T-cell (primary cell): ENCODE measurements around the gene TRIM10. TPM values are rescaled to one million over a fixed set of nuclear protein-coding genes. Genes with fewer than 3 reads are reported as not detected.
"Not testable (repeated sequence)": the region's sequence is repeated elsewhere in the genome, so short reads cannot be mapped to it uniquely, and the experiment has no call there.

Experiments used
- ATAC-seq, 4 experiments: fragments of 200-7000 bp in 3 of 4; fragments of 150-1000 bp in 1 of 4; cut with Tn5 transposase; replicated peaks in 1 of 4; 1 replicate in 3 of 4; 2 replicates in 1 of 4; pipeline ENCODE4 v1.10.0; 2021; ENCODE audit warnings: moderate library complexity in 3 of 4, mild to moderate bottlenecking in 2 of 4, moderate number of reproducible peaks in 1 of 4
- CTCF ChIA-PET, 2 donors: fragments of 300-600 bp; sonication (Branson Sonifier 250); formaldehyde crosslinking; loops; one replicate each; lab custom pipeline; 2022; ENCODE audit warnings: antibody characterized with exemption in 2 of 2; lab: Charles Lee
- POLR2A ChIA-PET, 2 donors: fragments of 300-600 bp; sonication (Branson Sonifier 250); formaldehyde crosslinking; loops; one replicate each; lab custom pipeline; 2022; ENCODE audit warnings: antibody characterized with exemption in 2 of 2; lab: Charles Lee
- DNase-seq, 35 experiments: peaks; one replicate each; pipeline versions ENCODE4 v3.0.0 to v3.0.0-alpha.2; 2013 to 2023
- H3K27ac ChIP-seq: one replicate; pipeline ENCODE4 v1.5.1; 2013; ENCODE audit warnings: low read length
- H3K27me3 ChIP-seq, 2 experiments: replicated peaks in 1 of 2; 1 replicate in 1 of 2; 2 replicates in 1 of 2; pipeline versions ENCODE4 v1.6.1 to v1.7.0; 2013; ENCODE audit warnings: low read length in 1 of 2, mixed read lengths in 1 of 2; ENCODE audit not compliant: control insufficient read depth in 2 of 2, insufficient read depth in 2 of 2; ENCODE audit errors: extremely low read depth in 1 of 2
- H3K36me3 ChIP-seq, 2 donors: 1 replicate in 1 of 2; 2 replicates in 1 of 2; pipeline versions ENCODE4 v1.6.1 to v1.7.0; 2013; ENCODE audit warnings: low read length in 1 of 2; ENCODE audit not compliant: control insufficient read depth in 2 of 2, insufficient read depth in 1 of 2; ENCODE audit errors: extremely low read depth in 1 of 2
- H3K4me1 ChIP-seq, 2 experiments: 1 replicate in 1 of 2; 2 replicates in 1 of 2; pipeline versions ENCODE4 v1.6.1 to v1.7.0; 2013; ENCODE audit warnings: low read length in 2 of 2, mixed read lengths in 1 of 2; ENCODE audit not compliant: insufficient read depth in 2 of 2, control insufficient read depth in 1 of 2; ENCODE audit errors: extremely low read depth in 1 of 2
- H3K4me3 ChIP-seq, 2 donors: 1 replicate in 1 of 2; 2 replicates in 1 of 2; pipeline versions ENCODE4 v1.5.1 to v1.7.0; 2013; ENCODE audit warnings: mild to moderate bottlenecking in 2 of 2, low read length in 1 of 2, moderate library complexity in 1 of 2; ENCODE audit not compliant: control insufficient read depth in 1 of 2; ENCODE audit errors: extremely low read depth in 1 of 2
- H3K9me3 ChIP-seq: 2 replicates; pipeline ENCODE4 v1.7.0; 2013
- H3K27ac Mint-ChIP-seq, 2 donors: one replicate each; pipeline ENCODE4 v1.8.0; 2020 to 2021; ENCODE audit warnings: mild to moderate bottlenecking in 2 of 2, mixed read lengths in 2 of 2
- H3K27me3 Mint-ChIP-seq, 2 donors: one replicate each; pipeline ENCODE4 v1.8.0; 2021 to 2022; ENCODE audit warnings: mixed read lengths in 2 of 2
- H3K36me3 Mint-ChIP-seq: one replicate; pipeline ENCODE4 v1.8.0; 2021; ENCODE audit warnings: mixed read lengths
- H3K4me1 Mint-ChIP-seq, 3 donors: one replicate each; pipeline ENCODE4 v1.8.0; 2020 to 2022; ENCODE audit warnings: mixed read lengths in 3 of 3, mild to moderate bottlenecking in 1 of 3
- H3K4me3 Mint-ChIP-seq, 3 donors: one replicate each; pipeline ENCODE4 v1.8.0; 2020 to 2022; ENCODE audit warnings: mild to moderate bottlenecking in 3 of 3, mixed read lengths in 3 of 3, moderate library complexity in 3 of 3
- H3K9me3 Mint-ChIP-seq, 3 donors: one replicate each; pipeline ENCODE4 v1.8.0; 2020 to 2022; ENCODE audit warnings: mixed read lengths in 3 of 3
- WGBS: methylation state at CpG from one replicate; pipeline ENCODE4 v1.1.5; 2013; ENCODE audit warnings: missing lambda C conversion rate; ENCODE audit not compliant: insufficient coverage; 5-methylcytosine and 5-hydroxymethylcytosine counted together
- total RNA-seq, 35 experiments: library from RNA in 6 of 35; stranded (reverse) in 6 of 35; fragments of 120-200 nt in 1 of 35; gene quantifications; one replicate each; pipeline versions ENCODE4 v1.2.1 to v1.2.4 and lab custom pipeline; 2013 to 2026

TRIM10 gene
- total RNA-seq, 5 donors from 2014 or later (not counting 1 experiment from before 2014, with no cell fraction given), result not detected

DNA sequence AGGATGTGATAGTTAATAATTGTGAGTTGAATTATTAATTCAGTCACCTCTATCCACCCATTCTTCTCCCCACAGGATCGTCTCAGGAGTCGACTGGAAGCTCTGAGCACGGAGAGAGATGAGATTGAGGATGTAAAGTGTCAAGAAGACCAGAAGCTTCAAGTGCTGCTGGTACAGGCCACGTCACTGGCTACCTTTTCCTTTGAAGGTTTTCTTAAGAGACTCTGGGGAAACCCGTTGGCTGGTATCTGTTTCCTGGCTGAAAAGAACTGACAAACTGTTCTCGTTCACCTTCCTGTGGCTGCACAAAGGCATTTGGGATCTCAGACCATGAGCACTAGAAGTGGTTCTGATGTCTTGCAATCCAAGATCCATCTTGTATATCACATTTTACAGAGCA lies 6.1 kb upstream of the TRIM10 start:
- H3K4me1 Mint-ChIP-seq, result peaks cover 7 to 20% (median 16%) of the 10 kb centered on the region in 3 donors
- peaks cover 0 to 15% of the 10 kb centered on the region in 2 experiments for H3K4me1 ChIP-seq
- no peaks in the 10 kb centered on the region for H3K36me3 ChIP-seq
- H3K36me3 Mint-ChIP-seq, result no peaks in the 10 kb centered on the region
- no peak overlapping the region for H3K27ac ChIP-seq
- no peak overlapping the region for H3K4me3 Mint-ChIP-seq
- ATAC-seq (peak in 1 of 4 experiments; percentile 65), DNase-seq (peak in 2 of 35 experiments; percentile 10 to 39)
- CTCF ChIA-PET, result no interaction called here
- H3K9me3 Mint-ChIP-seq, result no peaks in the 10 kb centered on the region
- peaks cover 29 to 34% of the 10 kb centered on the region in 2 donors for H3K27me3 Mint-ChIP-seq
- peaks cover 6 to 33% of the 10 kb centered on the region in 2 experiments for H3K27me3 ChIP-seq
- POLR2A ChIA-PET, result no interaction called here
- 4% methylated on average over 3 of the region's 6 CpGs for WGBS
- no peak overlapping the region for H3K4me3 ChIP-seq
- no peaks in the 10 kb centered on the region for H3K9me3 ChIP-seq
- H3K27ac Mint-ChIP-seq, result no peak overlapping the region

GRCh38 chr6:30165238-30165637 lies 4.2 kb upstream of the TRIM10 start:
- H3K4me1 ChIP-seq, POLR2A ChIA-PET, H3K4me3 ChIP-seq, H3K27ac ChIP-seq, H3K36me3 ChIP-seq, H3K9me3 Mint-ChIP-seq, ATAC-seq, H3K9me3 ChIP-seq, H3K36me3 Mint-ChIP-seq, H3K4me3 Mint-ChIP-seq, DNase-seq, CTCF ChIA-PET, H3K27ac Mint-ChIP-seq: not testable (repeated sequence)
- H3K27me3 ChIP-seq, result peaks cover 0 to 23% of the 10 kb centered on the region in 2 experiments
- peaks cover 7 to 17% (median 12%) of the 10 kb centered on the region in 3 donors for H3K4me1 Mint-ChIP-seq
- WGBS, result no CpG with 5 or more reads among the region's 1 CpG
- peaks cover 16 to 19% of the 10 kb centered on the region in 2 donors for H3K27me3 Mint-ChIP-seq

GRCh38 chr6:30164714-30165113 lies 3.7 kb upstream of the TRIM10 start:
- WGBS, result 93% methylated on average over 4 of the region's 4 CpGs
- H3K27ac Mint-ChIP-seq, result no peak overlapping the region
- H3K4me1 Mint-ChIP-seq, result peaks cover 7 to 17% (median 12%) of the 10 kb centered on the region in 3 donors
- peaks cover 0 to 23% of the 10 kb centered on the region in 2 experiments for H3K27me3 ChIP-seq
- CTCF ChIA-PET, result no interaction called here
- no peak overlapping the region for H3K4me3 Mint-ChIP-seq
- H3K36me3 Mint-ChIP-seq, result no peaks in the 10 kb centered on the region
- H3K27ac ChIP-seq, result no peak overlapping the region
- DNase-seq (no peak), ATAC-seq (no peak)
- peaks cover 18% of the 10 kb centered on the region in 2 donors for H3K27me3 Mint-ChIP-seq
- no peaks in the 10 kb centered on the region for H3K9me3 ChIP-seq
- POLR2A ChIA-PET, result no interaction called here
- H3K36me3 ChIP-seq, result no peaks in the 10 kb centered on the region
- H3K9me3 Mint-ChIP-seq, result no peaks in the 10 kb centered on the region
- H3K4me3 ChIP-seq, result no peak overlapping the region
- H3K4me1 ChIP-seq, result peaks cover 0 to 8% of the 10 kb centered on the region in 2 experiments

GRCh38 chr6:30163918-30164654 lies 3.1 kb upstream of the TRIM10 start:
- H3K9me3 ChIP-seq, result no peaks in the 10 kb centered on the region
- no peak overlapping the region for H3K27ac ChIP-seq
- no peaks in the 10 kb centered on the region for H3K36me3 ChIP-seq
- no peak overlapping the region for H3K4me3 ChIP-seq
- Mint-ChIP-seq H3K9me3 (no peaks in the 10 kb centered on the region), H3K27ac (no peak overlapping the region), H3K4me1 (peaks cover 7 to 17% (median 12%) of the 10 kb centered on the region in 3 donors), H3K4me3 (no peak overlapping the region), H3K36me3 (no peaks in the 10 kb centered on the region), H3K27me3 (peaks cover 18 to 22% of the 10 kb centered on the region in 2 donors)
- peaks cover 0 to 25% of the 10 kb centered on the region in 2 experiments for H3K27me3 ChIP-seq
- WGBS, result 91% methylated on average over 15 of the region's 16 CpGs
- no peak for DNase-seq
- H3K4me1 ChIP-seq, result peaks cover 0 to 8% of the 10 kb centered on the region in 2 experiments
- CTCF ChIA-PET, result no interaction called here
- no peak for ATAC-seq
- POLR2A ChIA-PET, result no interaction called here

GRCh38 chr6:30163090-30163917 lies 2.3 kb upstream of the TRIM10 start, which contains the start of gene TRIM15:
TSS of gene TRIM15 (plus strand) at chr6:30163546. CDS start at chr6:30163685, 139 bp downstream.
- Histone ChIP-seq H3K27me3 (peaks cover 0 to 26% of the 10 kb centered on the region in 2 experiments), H3K36me3 (no peaks in the 10 kb centered on the region), H3K4me1 (peaks cover 0 to 8% of the 10 kb centered on the region in 2 experiments), H3K9me3 (no peaks in the 10 kb centered on the region), H3K4me3 (no peak within 1 kb of the TSS), H3K27ac (no peak within 1 kb of the TSS)
- peak in 1 of 35 experiments; percentile 41 for DNase-seq
- Mint-ChIP-seq H3K4me3 (no peak within 1 kb of the TSS), H3K4me1 (peaks cover 7 to 17% (median 12%) of the 10 kb centered on the region in 3 donors), H3K27me3 (peaks cover 21 to 22% of the 10 kb centered on the region in 2 donors), H3K36me3 (no peaks in the 10 kb centered on the region), H3K9me3 (no peaks in the 10 kb centered on the region), H3K27ac (no peak within 1 kb of the TSS)
- peak in 2 of 4 experiments; percentile 32 to 53 for ATAC-seq
- 60% methylated on average over 27 of the region's 31 CpGs for WGBS
- POLR2A ChIA-PET, result no interaction called here
- CTCF ChIA-PET, result no interaction called here

- Mint-ChIP-seq H3K27ac (no peak overlapping the region), H3K4me3 (no peak overlapping the region), H3K9me3 (no peaks in the 10 kb centered on the region), H3K4me1 (peaks cover 7 to 14% (median 12%) of the 10 kb centered on the region in 3 donors), H3K27me3 (peaks cover 19 to 20% of the 10 kb centered on the region in 2 donors), H3K36me3 (no peaks in the 10 kb centered on the region)
- WGBS, result 77% methylated on average over 6 of the region's 12 CpGs
- ATAC-seq (no peak), DNase-seq (no peak)
- peaks cover 0 to 8% of the 10 kb centered on the region in 2 experiments for H3K4me1 ChIP-seq
- H3K36me3 ChIP-seq, result no peaks in the 10 kb centered on the region
- ChIA-PET CTCF (no interaction called here), POLR2A (no interaction called here)
- H3K9me3 ChIP-seq, result no peaks in the 10 kb centered on the region
- H3K27me3 ChIP-seq, result peaks cover 0 to 26% of the 10 kb centered on the region in 2 experiments
- H3K4me3 ChIP-seq, result no peak overlapping the region
- H3K27ac ChIP-seq, result no peak overlapping the region
These were observed 1.5 kb upstream of the TRIM10 start for GRCh38 chr6:30162265-30163089.
